HG02571 (cell line): Measurements from ENCODE around the gene BSCL2.
"Not testable (repeated sequence)": the region's sequence is repeated elsewhere in the genome, so short reads cannot be mapped to it uniquely, and the experiment has no call there.

ENCODE experiments used
- ATAC-seq: cut with Tn5 transposase; IDR thresholded peaks from one replicate; pipeline ENCODE4 v1.9.1; 2021; ENCODE audit warnings: mild to moderate bottlenecking, moderate library complexity; ENCODE audit not compliant: unreplicated experiment

The BSCL2 gene

DNA sequence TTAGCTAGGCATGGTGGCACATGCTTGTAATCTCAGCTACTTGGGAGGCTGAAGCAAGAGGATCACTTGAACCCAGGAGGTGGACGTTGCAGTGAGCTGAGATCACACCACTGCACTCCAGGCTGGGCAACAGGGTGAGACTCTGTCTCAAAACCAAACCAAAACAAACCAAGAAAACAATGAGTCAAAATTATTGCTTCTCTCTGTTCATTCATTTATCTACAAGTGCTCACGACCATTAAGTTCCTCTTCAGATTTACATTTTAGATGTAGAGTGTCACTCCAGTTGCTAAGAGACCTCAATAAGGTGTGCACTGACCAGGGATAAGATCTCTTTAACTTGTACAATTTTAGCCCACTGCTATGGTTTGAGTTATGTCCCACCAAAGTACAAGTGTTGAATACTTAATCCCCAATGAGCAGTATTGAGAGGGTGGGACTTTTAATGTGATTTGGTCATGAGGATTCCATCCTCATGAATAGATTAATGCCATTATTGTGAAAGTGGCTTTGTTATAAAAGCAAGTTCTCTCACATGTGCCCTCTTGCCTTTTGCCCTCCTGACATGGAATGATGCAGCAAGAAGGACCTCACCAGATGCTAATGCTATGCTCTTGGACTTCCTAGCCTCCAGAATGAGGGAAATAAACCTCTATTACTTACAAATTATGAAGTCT is 12.2 kb upstream of the BSCL2 start:
- ATAC-seq: no peak

DNA sequence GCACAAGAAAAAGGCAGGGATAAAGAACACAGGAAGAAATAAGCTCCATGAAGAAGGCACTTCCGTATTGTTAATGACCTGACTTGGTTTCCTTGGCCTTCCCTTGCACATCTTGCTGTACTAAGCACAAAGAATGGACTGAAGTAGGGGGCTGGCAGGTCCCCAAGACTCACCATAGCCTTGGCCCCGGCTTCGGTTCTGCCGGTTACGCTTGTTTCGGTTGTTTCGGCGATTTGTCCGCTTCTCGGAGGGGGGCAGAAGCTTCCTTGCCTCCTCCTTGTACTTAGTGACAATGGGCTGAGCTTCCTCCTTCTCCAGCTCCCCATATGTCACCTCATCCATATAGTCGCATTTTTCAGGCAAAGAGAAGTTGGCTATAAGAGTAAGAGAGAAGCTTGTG is 9.6 kb upstream of the BSCL2 start:
- no peak for ATAC-seq

DNA sequence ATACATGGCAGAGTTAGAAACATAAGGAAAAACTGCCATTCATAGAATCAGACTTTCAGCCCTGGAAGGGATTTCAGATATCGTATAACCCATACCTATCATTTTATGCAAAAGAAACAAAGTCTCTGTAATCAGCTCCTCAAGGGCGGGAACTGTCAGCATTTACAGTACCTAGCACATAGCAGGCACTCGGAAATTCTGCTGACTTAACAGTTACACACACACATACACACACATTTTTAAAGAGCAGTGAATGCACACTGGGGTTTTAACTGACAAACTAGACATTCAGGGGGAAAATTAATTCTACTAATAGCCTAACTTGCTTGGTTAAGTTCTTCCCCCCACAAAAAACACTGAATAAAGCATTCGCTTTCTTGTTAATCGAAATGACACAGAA is 9.0 kb upstream of the BSCL2 start:
- ATAC-seq: no peak

DNA sequence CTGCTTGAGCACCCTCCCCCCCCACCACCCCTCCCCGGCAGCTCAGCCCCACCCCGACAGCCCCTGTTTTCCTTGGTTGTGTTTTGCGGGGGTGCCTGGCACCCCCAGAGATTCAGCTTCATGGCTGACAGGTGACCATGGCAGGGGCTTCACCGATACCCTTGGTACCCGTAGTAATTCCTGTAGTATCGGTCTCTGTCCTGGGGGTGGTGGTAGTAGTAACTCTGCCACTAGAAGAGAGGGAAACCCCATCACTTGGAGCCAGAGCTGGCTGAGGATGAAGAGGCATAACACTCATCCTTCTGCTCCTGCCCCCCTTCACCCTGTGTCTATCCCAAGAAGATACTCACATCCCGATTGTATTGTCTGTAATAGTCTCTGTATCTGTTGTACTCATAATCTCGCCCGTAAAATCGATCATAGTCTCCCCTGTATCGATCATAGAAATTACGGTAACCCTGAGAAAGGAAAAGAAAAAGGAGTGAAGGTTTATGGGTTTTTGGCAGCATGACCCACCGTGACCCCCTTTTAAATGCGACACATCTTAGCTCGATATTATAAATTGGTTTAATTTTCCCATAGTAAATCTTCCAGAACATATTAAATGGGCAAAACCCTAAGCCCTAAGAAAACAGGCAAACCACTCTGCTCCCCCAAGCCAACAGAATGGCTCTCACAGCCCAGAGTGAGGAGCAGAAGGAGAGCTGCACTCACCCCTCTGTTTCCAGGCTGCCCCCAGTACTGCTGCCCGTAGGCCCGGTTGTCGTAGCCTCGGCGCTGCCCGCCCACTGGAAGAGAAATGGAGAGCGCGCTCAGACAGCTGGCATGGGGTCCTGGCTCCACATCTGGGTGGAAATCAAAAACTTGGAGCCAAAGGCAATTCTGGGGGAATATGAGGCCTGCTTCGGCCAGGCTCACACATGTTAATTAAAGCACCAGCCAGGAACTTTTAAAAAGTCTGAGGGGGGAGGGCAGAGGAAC is 8.2 kb upstream of the BSCL2 start:
- ATAC-seq: no peak

DNA sequence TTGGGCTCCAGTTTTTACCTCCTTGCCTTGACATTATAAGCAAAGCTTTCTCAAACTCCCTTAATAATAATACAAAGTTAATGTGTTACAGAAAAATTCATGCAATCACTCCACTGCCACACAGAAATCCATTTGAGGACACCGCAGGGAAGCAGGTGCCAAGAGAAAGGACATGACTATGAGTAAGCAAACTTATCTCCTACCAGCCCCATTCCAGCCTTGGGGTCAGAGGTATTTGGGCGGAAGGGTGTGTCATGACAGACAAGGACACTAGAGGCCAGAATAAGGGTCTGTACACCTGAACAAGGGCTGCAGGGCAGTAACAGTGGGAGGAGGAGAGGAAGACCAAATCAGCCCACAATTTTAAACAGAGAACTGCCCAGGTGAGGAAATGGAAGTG is 6.1 kb upstream of the BSCL2 start:
- ATAC-seq: no peak

DNA sequence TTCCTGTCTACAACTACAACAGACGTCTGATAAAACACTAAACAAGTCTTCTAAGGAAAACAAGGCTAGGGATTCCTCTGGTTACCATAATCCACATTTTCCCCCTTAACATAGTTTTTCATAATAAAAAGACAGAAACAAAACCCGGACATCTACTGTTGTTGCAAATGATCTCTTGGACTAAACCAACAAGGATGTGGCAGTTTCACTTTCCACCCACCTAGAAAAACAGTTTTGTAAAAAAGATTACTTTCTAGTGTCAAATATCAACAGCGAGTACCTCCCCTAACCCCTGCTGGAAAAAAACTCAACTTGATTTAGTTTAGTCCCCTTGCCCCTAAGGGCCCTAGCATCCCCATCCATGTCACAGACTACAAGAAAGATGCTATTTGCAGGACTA is 5.6 kb upstream of the BSCL2 start:
- no peak for ATAC-seq

DNA sequence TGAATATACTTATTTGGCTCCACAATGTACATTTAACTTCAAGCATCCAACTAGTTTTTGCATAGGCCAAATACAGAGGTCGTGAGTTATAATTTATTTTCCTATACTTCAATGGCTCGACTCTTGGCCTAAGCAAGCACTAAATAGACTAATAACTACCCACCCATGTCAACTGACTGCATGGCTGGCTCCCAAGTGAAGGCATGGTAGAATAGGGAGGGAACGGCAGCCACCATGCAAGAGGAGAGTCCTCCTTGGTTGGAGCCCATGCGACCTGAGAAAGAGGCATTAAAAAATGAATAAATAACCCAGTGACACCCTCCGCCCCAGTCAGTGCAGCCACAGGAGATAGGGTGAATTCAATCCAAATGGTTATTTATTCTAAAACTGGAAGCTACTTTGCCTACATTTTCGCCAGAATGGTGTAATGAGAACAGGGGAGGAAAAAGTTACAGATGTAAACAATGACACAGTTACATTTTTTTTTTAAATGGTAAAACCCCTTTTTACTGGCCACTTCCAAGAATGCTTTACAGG is 5.1 kb upstream of the BSCL2 start:
- ATAC-seq: no peak

DNA sequence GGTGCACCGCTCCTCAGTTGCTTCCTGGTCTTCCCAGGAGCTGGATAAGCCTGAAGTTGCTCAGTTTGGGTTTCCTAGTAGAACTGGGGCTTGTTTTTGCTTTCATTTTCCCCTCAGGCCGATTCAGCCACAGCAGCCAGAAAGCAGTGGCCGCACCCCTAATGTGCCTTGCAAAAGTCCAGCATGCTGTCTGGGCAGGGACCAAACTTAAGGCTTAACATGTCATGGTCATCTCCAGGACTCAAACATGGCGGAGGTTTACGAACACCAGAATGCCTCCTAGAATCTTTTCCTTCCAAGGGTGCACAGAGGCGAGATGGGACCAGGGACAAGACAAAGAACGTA is 2.7 kb upstream of the BSCL2 start:
- ATAC-seq: peak; percentile 1

DNA sequence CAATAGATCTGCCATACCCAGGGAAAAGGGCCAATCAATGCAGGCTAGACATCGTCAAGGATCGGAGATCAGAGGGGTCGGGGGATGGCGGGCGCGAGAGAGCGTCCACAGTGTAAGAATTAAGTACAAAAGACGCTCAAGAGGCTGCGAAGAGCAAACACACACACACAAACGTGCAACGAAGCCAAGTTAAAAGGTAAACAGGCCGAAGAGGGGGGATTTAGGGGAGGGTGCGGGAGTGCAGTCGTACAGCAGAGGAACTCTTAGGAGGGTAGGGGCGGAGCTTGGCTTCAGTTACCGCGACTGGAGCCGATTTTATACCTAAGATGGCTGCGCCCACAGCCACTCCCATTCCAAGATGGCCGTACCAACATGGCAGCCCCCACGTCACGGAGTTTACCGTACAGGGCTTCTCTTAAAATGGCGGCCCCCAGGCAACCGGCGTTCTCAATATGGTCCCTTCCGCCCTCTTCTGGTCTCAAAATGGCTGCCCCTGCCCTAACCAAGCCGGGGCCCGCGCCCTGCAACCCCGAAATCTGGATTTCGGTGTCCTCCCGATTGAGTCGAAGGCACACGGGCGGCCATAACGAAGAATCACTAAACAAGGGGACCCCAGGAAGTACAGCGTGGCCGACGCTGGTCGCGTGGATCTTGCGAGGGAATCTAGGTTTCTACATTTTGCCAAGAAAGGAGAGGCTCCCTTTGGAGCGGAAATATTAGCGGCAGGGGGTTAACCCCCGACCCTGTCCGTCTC is 2.2 kb upstream of the BSCL2 start:
- ATAC-seq: peak; percentile 67

DNA sequence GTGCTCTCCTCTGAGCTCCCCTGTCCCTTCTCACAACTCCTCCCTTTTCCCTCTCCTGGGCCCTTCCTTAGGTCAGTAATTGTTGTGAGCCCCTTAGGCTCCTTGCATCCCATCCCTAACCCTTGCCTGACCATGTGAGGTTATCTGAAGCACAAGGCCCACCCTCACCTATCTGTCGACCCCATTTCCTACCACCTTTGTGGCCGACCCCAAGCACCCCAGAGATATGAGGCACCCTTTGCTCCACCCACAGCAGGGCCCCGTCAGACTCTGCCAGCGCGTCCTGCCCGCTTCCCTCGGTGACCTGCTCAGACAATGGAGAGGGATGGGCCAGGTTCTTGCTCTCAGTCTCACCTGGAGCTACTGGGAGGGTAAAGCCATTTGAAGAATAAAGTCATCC is 1.6 kb upstream of the BSCL2 start:
- ATAC-seq: no peak

DNA sequence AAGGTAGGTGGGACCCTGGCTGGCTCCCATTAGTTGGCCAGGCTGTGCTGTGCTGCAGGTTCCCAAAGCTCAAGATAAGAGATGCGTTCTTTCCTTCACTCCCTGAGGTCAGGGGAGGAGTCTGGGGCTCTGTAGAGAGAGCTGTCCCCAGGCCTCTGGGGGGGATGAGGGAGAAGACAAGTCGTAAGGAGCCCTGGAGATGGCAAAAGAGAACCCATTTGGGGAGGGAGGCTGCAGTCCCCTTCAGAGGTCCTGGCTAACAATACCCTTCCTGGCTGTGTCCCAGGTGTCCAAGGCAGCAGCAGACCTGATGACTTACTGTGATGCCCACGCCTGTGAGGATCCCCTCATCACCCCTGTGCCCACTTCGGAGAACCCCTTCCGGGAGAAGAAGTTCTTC is 1.2 kb upstream of the BSCL2 start:
- ATAC-seq: no peak

DNA sequence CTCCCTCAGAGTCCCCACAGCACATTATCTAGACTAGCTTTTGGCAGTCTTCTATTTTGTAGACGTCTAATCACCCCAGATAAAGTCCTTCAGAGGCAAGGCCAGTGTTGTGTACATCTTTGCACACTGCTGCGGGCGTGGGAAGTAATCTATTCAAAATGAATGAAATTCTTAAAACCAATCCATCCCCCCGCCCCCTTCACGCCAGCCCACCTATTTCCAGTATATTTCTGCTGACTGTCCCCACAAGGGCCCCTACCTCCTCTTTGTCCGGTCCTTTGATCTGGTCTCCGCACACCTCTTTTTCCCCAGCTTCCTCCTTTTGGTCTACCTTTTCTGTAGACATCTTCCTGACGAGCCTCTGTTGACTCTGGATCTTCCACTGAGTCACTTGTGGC is 375 bp downstream of the BSCL2 start:
- ATAC-seq: no peak

DNA sequence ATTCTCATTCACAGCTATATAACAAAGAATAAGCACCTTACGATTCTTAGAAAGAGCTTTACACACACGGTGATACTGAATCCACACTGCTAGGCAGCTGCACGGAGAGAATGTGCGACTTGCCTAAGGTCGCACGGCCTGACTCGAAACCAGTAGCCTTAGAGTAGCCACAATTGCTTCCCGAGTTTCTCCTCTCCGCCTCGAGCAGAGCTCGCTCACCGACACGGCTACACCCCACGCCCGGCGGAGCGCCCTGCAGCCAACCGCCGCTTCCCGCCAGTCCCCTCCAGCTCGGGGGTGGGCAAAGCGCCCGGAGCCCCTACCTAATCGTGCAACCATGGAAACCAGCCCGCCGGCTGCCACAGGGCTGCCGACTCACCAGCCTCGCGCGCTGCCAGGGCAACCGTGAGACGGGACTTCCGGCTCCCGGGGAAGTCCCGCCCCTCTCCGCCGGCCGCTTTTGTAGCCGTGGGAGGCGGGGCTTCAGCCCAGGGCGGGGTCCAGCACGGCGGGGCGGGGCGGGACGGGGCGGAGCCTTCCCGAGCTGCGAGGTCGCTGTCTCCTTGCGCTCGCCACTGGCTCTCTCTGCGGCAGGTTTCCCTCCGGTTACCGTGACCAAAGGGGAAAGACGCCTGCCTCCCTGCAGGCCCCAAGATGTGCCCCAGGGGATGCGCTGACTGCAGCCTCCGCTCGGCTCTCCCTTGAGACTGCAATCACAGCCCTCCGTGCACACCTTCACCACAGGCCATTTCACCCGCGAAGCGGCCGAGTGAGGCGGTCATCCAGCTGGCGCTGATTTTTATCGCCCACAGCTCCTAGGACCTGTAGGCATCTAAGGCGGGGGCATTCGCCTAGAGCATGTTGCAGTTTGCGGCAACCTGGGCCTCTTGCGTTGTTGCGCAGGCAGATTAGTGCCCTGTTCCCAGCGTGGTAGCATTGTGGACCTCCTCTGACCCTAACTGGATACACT is 1.1 kb downstream of the BSCL2 start:
- peak; percentile 53 for ATAC-seq

DNA sequence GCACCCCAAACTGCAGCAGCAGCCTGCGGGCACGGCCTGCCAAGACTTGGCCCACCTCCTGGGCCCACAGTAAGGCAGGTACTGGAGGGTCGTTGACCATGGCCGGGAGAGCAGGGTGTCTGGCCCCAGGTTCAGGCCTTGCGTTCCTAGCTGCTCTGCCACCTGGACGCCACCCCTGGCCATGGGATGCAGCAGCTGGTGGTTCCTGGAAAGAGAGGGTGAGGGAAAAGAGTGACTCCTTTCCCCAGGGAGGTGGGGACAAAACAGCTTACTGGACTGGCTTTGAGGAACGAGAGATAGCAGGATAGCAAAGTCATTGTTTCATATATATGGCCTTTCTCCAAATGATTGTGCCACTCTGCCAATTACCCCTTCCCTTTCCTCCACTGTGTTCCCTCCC is 1.8 kb downstream of the BSCL2 start:
- ATAC-seq: no peak

DNA sequence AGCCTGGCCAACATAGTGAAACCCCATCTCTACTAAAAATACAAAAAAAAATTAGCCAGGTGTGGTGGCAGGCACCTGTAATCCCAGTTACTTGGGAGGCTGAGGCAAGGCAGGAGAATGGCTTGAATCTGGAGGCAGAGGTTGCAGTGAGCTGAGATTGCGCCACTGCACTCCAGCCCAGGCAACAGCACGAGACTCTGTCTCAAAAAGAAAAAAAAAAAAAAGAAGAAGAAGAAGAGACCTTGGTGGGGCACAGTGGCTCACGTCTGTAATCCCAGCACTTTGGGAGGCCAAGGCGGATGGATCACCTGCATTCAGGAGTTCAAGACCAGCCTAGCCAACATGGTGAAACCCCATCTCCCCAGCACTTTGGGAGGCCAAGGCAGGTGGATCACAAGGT is 3.3 kb downstream of the BSCL2 start:
- not testable (repeated sequence) for ATAC-seq

DNA sequence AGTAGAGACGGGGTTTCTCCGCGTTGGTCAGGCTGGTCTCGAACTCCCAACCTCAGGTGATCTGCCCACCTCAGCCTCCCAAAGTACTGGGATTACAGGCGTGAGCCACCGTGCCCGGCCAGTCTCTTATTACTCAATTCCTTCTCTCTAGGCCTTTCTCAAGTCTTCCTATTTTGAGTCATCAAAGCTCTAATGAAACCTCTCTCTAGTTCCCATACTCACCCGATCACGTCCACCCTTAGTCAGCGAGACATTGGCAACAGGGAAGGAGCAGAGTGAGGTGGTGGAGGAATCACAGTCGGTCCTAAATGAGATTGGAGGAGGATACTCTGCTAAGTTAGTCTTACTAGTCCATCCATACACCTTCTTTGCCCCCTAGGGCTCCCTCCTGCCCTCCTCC is 5.0 kb downstream of the BSCL2 start:
- no peak for ATAC-seq

DNA sequence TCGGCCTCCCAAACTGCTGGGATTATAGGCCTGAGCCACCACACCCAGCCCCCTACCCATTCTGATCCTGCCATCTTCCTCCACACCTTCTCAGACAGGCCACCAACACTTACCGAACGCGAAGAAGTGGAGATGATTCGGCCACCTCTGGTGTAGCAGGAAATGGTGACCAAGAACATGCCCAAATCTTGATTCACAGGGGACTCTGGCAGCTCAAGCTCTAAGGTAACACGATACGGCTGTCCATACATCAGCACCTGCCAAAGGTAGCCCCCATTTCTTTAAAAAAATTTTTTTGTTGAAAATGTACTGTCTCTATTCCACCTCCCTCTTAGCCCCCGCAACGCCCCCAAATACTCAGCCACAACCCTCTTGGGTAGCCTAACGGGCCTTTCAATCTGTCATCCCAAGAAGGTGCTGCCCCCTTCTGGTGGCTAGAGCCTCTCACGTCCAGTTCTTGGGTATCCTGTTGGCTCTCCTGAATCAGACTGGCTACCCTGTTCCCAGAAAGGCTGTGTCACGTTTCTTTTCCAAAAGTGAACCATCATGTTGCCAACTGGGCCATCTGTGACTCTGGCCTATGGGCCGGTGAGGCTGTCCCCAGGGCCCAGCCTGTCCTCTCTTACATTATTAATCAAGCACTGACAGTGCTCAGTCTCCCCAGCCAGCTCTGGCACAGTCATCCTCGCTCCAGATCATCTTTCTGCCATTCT is 12.6 kb downstream of the BSCL2 start:
- no peak for ATAC-seq

DNA sequence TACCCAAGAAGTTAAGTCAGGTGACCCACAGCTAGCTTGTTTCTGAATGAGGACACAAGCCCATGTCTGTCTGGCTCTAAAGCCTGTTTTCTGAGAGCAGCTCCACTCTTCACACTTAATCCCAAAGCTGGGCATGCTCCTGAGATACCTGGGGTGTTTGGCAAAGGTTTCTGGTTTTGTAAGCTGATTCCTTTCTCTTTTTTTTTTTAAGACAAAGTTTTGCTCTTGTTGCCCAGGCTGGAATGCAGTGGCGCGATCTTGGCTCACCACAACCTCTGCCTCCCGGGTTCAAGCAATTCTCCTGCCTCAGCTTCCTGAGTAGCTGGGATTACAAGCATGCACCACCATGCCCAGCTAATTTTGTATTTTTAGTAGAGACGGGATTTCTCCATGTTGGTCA is 13.6 kb downstream of the BSCL2 start:
- not testable (repeated sequence) for ATAC-seq

DNA sequence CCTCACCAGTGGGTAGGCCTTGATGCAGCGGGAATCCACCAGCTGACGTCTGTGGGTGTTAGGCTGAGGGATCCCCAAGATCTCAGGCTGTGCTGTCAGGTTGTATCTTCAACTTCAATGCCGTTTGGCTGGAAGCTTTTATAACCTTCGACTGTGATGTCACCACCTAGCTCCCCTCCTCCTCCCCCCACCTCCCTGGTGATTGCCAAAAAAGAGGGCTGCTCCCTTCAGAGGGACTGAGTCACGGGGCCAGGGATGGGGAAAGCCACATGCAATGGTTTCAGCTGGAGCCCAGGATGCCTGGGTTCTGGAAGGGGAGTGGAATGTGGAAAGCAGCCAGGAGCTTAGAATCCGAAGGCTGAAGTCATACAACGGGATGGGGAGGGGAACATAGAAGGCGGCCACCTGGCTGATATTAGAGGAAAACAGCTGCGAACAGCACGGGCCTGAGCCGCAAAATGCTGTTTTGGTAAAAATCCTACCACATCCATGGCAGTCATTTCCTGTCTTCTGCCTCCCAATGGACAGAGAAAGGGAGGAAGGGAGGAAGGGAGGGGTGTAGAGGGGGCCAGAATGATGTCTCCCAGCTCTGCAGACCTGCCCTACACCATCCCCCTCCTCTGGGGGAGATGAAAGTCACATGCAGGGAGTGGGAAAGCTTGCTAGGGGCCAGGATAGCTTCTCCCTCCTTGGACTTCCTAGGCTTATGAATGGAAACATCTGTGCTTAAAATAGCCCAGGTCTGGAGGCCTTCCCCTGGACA is 17.6 kb downstream of the BSCL2 start, which contains the start of gene LRRN4CL:
LRRN4CL (minus strand) TSS at position 110 of the 763 bp plus-strand sequence. CDS start 1,022 bp downstream, outside the sequence.
- ATAC-seq: no peak
